Upper lobe of left lung (tissue), 6 donors: ENCODE data around the gene GPA33. TPM values are rescaled to one million over a fixed set of nuclear protein-coding genes. Genes with fewer than 3 reads are reported as not detected.

Experiments used
- ATAC-seq, 2 donors: fragments of 200-7000 bp; cut with Tn5 transposase; one replicate each; pipeline ENCODE4 v1.9.1; 2022; ENCODE audit warnings: mild to moderate bottlenecking in 2 of 2, moderate library complexity in 2 of 2; ENCODE audit not compliant: low FRiP score in 2 of 2
- DNase-seq, 2 donors: peaks; one replicate each; pipeline ENCODE4 v3.0.0-alpha.2; 2019 to 2020
- H3K27ac ChIP-seq, 4 donors: fragments of 200-600 bp; sonication (generic); one replicate each; pipeline ENCODE4 v1.5.1; 2016 to 2019
- H3K27me3 ChIP-seq, 4 donors: fragments of 200-600 bp; sonication (generic); one replicate each; pipeline ENCODE4 v1.5.1; 2017 to 2019
- H3K36me3 ChIP-seq, 4 donors: fragments of 200-600 bp; sonication (generic); one replicate each; pipeline ENCODE4 v1.5.1; 2016 to 2019
- H3K4me1 ChIP-seq, 4 donors: fragments of 200-600 bp; sonication (generic); one replicate each; pipeline ENCODE4 v1.5.1; 2018 to 2019
- H3K4me3 ChIP-seq, 4 donors: fragments of 200-600 bp; sonication (generic); one replicate each; pipeline ENCODE4 v1.5.1; 2017 to 2019; ENCODE audit warnings: mild to moderate bottlenecking in 2 of 4, moderate library complexity in 1 of 4
- H3K9me3 ChIP-seq, 4 donors: fragments of 200-600 bp; sonication (generic); one replicate each; pipeline ENCODE4 v1.5.1; 2018 to 2019
- CTCF ChIP-seq, 6 experiments: fragments of 450-650 bp in 4 of 6; fragments of 200-600 bp in 2 of 6; sonication (generic) in 2 of 6; IDR thresholded peaks; one replicate each; pipeline ENCODE4 v1.5.1; 2016 to 2019; ENCODE audit warnings: antibody characterized with exemption in 6 of 6
- EP300 ChIP-seq, 4 donors: sonication (generic); formaldehyde crosslinking; IDR thresholded peaks; one replicate each; pipeline ENCODE4 v1.5.1; 2017; ENCODE audit warnings: antibody characterized with exemption in 4 of 4, control low read depth in 2 of 4
- POLR2A ChIP-seq, 4 donors: fragments of 450-650 bp; IDR thresholded peaks; one replicate each; pipeline ENCODE4 v1.5.1; 2016 to 2017; ENCODE audit warnings: antibody characterized with exemption in 4 of 4, mild to moderate bottlenecking in 2 of 4
- POLR2AphosphoS5 ChIP-seq, 2 donors: sonication (generic); formaldehyde crosslinking; IDR thresholded peaks; one replicate each; pipeline ENCODE4 v1.5.1; 2017; ENCODE audit warnings: antibody characterized with exemption in 2 of 2
- WGBS, 2 donors: methylation state at CpG; one replicate each; pipeline ENCODE4 v1.1.5; 2017 to 2018; 5-methylcytosine and 5-hydroxymethylcytosine counted together
- total RNA-seq, 6 donors: library from RNA; depleted of rRNA in 4 of 6; stranded (reverse); fragments of >200 nt in 4 of 6; gene quantifications; one replicate each; pipeline versions ENCODE4 v1.1.0 to v1.2.1, GENCODE V29; 2016 to 2021
- donor health status: DM: no; HTN: no; CAD: no; lungs with moderate emphysema.
- donor health status: DM: no; HTN: yes; CAD: no; lungs with severe emphysema.

The GPA33 gene
- total RNA-seq, 6 donors from 2014 or later: 0.89 to 18.4 (median 3.8) TPM

GRCh38 chr1:167077868-167078210, 12.3 kb downstream of the GPA33 start:
- H3K4me3 ChIP-seq: no peak overlapping the region
- H3K27ac ChIP-seq: no peak overlapping the region
- ATAC-seq (no peak), DNase-seq (no peak)
- H3K9me3 ChIP-seq: no peaks in the 10 kb centered on the region
- no peaks in the 10 kb centered on the region for H3K36me3 ChIP-seq
- no peaks in the 10 kb centered on the region for H3K27me3 ChIP-seq
- TF ChIP-seq POLR2A (IDR thresholded peaks at IDR 0.05): no peak
- no peaks in the 10 kb centered on the region for H3K4me1 ChIP-seq

GRCh38 chr1:167077128-167077867, 12.9 kb downstream of the GPA33 start:
- no peaks in the 10 kb centered on the region for H3K36me3 ChIP-seq
- H3K9me3 ChIP-seq: no peaks in the 10 kb centered on the region
- 83 to 91% methylated on average over 3 of the region's 3 CpGs for WGBS, 2 donors
- no peak overlapping the region for H3K27ac ChIP-seq
- no peak for ATAC-seq
- no peak overlapping the region for H3K4me3 ChIP-seq
- H3K4me1 ChIP-seq: no peaks in the 10 kb centered on the region
- DNase-seq: no peak
- no peak for TF ChIP-seq POLR2A (IDR thresholded peaks at IDR 0.05)
- no peak for TF ChIP-seq EP300 (IDR thresholded peaks at IDR 0.05)
- no peaks in the 10 kb centered on the region for H3K27me3 ChIP-seq

- no peaks in the 10 kb centered on the region for H3K36me3 ChIP-seq
- no peaks in the 10 kb centered on the region for H3K27me3 ChIP-seq
- H3K9me3 ChIP-seq: no peaks in the 10 kb centered on the region
- TF ChIP-seq EP300 (IDR thresholded peaks at IDR 0.05): no peak
- no peak for TF ChIP-seq POLR2A (IDR thresholded peaks at IDR 0.05)
- TF ChIP-seq POLR2AphosphoS5 (IDR thresholded peaks at IDR 0.05): no peak
- TF ChIP-seq CTCF (IDR thresholded peaks at IDR 0.05): no peak
- no peak overlapping the region for H3K27ac ChIP-seq
- no peak for ATAC-seq
- no peak overlapping the region for H3K4me3 ChIP-seq
- H3K4me1 ChIP-seq: no peaks in the 10 kb centered on the region
- no peak for DNase-seq
- 80 to 90% methylated on average over 8 of the region's 8 CpGs for WGBS, 2 donors
Measured at GRCh38 chr1:167076136-167076710, 14.0 kb downstream of the GPA33 start.

GRCh38 chr1:167071286-167071685, 18.9 kb downstream of the GPA33 start:
- no peak for ATAC-seq
- H3K4me3 ChIP-seq: no peak overlapping the region
- no peak overlapping the region for H3K27ac ChIP-seq
- H3K27me3 ChIP-seq: no peaks in the 10 kb centered on the region
- 95 to 97% methylated on average over 8 of the region's 8 CpGs for WGBS, 2 donors
- no peaks in the 10 kb centered on the region for H3K9me3 ChIP-seq
- no peak for DNase-seq
- peaks cover 4 to 7% (median 5%) of the 10 kb centered on the region in 4 donors for H3K4me1 ChIP-seq
- H3K36me3 ChIP-seq: no peaks in the 10 kb centered on the region
- TF ChIP-seq EP300 (IDR thresholded peaks at IDR 0.05) (no peak), POLR2AphosphoS5 (IDR thresholded peaks at IDR 0.05) (no peak), CTCF (IDR thresholded peaks at IDR 0.05) (no peak), POLR2A (IDR thresholded peaks at IDR 0.05) (no peak)

- 83 to 90% methylated on average over 9 to 13 of the region's 13 CpGs for WGBS, 2 donors
- Histone ChIP-seq H3K27me3 (no peaks in the 10 kb centered on the region), H3K9me3 (no peaks in the 10 kb centered on the region), H3K27ac (no peak overlapping the region), H3K36me3 (no peaks in the 10 kb centered on the region), H3K4me1 (peaks cover 4 to 7% (median 5%) of the 10 kb centered on the region in 4 donors), H3K4me3 (no peak overlapping the region)
- TF ChIP-seq POLR2AphosphoS5 (IDR thresholded peaks at IDR 0.05): no peak
- TF ChIP-seq POLR2A (IDR thresholded peaks at IDR 0.05): no peak
- TF ChIP-seq CTCF (IDR thresholded peaks at IDR 0.05): no peak
- no peak for TF ChIP-seq EP300 (IDR thresholded peaks at IDR 0.05)
- ATAC-seq (no peak), DNase-seq (no peak)
Measured at GRCh38 chr1:167068761-167069160, 21.4 kb downstream of the GPA33 start.

GRCh38 chr1:167067904-167068303, 22.3 kb downstream of the GPA33 start:
- no peaks in the 10 kb centered on the region for H3K9me3 ChIP-seq
- no peak overlapping the region for H3K4me3 ChIP-seq
- H3K4me1 ChIP-seq: peaks cover 4 to 7% (median 5%) of the 10 kb centered on the region in 4 donors
- 78 to 84% methylated on average over 3 of the region's 3 CpGs for WGBS, 2 donors
- ATAC-seq (no peak), DNase-seq (no peak)
- no peaks in the 10 kb centered on the region for H3K36me3 ChIP-seq
- H3K27ac ChIP-seq: no peak overlapping the region
- no peak for TF ChIP-seq POLR2AphosphoS5 (IDR thresholded peaks at IDR 0.05)
- no peak for TF ChIP-seq CTCF (IDR thresholded peaks at IDR 0.05)
- no peak for TF ChIP-seq POLR2A (IDR thresholded peaks at IDR 0.05)
- no peak for TF ChIP-seq EP300 (IDR thresholded peaks at IDR 0.05)
- no peaks in the 10 kb centered on the region for H3K27me3 ChIP-seq
